HG02852 (cell line): Measurements from ENCODE around the gene PMP22.

ENCODE experiments used
- ATAC-seq: cut with Tn5 transposase; IDR thresholded peaks from one replicate; pipeline ENCODE4 v1.9.1; 2021; ENCODE audit warnings: mild to moderate bottlenecking, moderate library complexity; ENCODE audit not compliant: unreplicated experiment

Gene PMP22

GRCh38 chr17:15265131-15265530, at the start of gene PMP22:
TSS of gene PMP22 (minus strand) at chr17:15265326. CDS start at chr17:15260727, 4,599 bp downstream.
- ATAC-seq = no peak

DNA sequence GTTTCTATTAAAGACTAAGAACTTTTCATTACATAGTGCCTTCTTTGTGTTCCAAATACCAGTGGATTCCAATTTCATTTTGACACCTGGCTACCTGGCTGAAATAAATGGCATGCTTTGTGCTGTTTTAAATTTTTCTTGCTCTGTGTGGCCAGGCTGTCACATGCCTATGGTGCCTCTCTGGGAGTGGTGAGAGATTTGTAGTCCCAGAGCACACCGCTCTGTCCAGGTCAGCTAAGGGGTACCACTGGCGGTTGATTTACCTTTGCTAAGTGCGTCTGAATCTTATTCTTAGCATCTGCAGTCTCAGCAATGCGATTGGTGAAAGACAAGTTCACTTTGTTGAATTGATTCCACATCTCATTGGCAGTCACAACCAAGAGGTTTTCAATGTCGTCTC, 46.9 kb upstream of the PMP22 start:
- ATAC-seq = no peak

DNA sequence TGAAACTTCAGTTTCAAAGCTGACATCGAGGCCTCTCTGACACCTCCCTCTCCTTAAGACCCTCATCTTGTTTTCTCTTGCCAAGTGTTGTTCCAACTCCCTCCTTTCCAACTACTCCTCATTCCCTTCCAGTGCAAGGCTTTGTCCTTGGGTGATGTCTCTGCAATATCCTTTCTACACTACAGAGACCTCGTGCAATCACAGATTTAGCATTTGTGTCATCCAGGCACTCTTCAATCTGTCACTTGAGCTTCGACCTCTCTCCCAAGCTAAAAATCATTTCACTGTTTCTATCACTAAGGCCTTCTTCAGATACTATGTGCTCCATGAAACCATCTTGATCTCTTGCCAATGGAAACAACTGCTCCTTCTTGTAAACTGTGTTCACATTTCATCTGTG, 44.7 kb upstream of the PMP22 start:
- no peak for ATAC-seq

GRCh38 chr17:15309236-15309635, 44.1 kb upstream of the PMP22 start:
- no peak for ATAC-seq

GRCh38 chr17:15308758-15309157, 43.6 kb upstream of the PMP22 start:
- ATAC-seq = no peak

DNA sequence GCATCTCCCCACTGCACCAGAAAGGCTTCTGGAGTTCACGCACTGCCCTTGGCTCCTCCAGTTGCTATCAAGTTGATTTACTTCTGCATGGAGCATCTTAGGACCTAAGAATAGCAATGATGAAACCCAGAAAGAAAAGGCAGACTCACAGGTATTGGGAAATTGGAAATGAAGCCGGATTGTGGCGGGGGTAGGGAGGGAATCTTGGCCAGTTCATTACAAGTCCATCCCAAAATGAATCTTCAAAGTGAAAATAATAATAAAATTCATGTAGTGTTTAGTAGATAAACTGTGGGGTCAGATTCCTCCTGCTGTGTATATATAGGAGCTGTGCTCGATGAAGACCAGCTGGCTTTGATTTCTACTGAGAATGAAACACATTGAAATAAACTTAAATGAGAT, 42.6 kb upstream of the PMP22 start:
- ATAC-seq = no peak

- ATAC-seq = no peak
Measured at GRCh38 chr17:15303851-15304250, 38.7 kb upstream of the PMP22 start.

- no peak for ATAC-seq
Measured at GRCh38 chr17:15303268-15303667, 38.1 kb upstream of the PMP22 start.

DNA sequence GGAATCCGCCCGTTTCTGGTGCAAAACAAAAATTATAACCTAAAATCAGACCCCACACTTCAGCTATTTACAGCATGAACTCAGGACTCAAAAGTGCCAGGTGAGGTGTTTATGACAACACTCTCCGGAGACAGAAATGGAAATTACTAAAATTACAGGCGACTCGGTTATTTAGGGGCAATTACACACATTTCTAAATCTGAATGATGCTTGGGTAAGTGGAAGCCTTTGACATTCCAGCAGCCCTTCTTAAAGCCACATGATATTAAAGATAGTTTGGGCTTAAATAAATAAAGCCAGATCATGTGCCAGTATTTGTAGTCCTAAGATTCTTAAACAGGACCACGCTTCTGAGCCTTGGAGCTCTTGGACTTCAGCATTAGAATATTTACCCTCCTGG, 36.7 kb upstream of the PMP22 start:
- ATAC-seq = no peak

DNA sequence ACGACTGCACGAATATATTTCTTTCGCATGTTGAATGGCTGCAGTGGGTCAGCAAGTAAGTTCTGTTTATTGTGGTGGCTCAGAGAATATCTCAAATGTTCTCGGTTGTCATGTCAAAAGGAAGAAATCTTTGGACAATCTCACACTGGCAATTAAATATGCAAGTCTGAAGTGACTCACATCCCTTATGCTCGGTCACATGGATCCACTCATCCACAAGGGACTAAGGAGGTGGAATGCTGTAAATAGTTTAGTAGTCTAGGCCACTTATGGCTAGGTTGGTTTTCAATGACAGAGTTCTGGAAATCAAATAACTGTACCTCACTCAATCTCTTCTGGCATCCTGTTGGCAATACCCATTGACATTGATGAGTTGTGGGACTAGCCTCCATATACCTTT, 33.0 kb upstream of the PMP22 start:
- no peak for ATAC-seq

- no peak for ATAC-seq
Measured at GRCh38 chr17:15293558-15293957, 28.4 kb upstream of the PMP22 start.

GRCh38 chr17:15291674-15292361, 26.7 kb upstream of the PMP22 start:
- no peak for ATAC-seq

- no peak for ATAC-seq
Measured at GRCh38 chr17:15290605-15291004, 25.5 kb upstream of the PMP22 start.

- ATAC-seq = no peak
Measured at GRCh38 chr17:15289285-15290183, 24.4 kb upstream of the PMP22 start.

DNA sequence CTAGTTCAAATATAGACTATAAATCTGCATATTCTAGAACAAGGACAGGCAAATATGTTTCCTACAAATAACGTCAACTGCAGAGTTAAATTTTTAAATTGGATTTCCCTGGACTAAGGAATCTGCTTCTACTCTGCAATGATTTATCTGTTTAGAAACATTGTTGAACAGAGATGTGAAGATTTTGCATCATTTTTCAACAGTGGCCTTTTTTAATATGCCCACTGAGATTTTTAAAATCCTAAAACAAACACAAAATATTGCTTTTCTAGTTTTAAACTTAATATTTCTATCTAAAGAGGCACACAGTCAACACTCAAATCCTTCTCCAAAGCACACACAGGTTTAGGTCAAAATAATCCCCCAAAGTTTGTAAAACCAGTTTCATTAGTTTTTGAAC, 23.7 kb upstream of the PMP22 start:
- ATAC-seq = no peak

- ATAC-seq = no peak
Measured at GRCh38 chr17:15287538-15288267, 22.6 kb upstream of the PMP22 start.

GRCh38 chr17:15285466-15285865, 20.3 kb upstream of the PMP22 start:
- ATAC-seq = no peak

GRCh38 chr17:15284537-15284936, 19.4 kb upstream of the PMP22 start:
- no peak for ATAC-seq

DNA sequence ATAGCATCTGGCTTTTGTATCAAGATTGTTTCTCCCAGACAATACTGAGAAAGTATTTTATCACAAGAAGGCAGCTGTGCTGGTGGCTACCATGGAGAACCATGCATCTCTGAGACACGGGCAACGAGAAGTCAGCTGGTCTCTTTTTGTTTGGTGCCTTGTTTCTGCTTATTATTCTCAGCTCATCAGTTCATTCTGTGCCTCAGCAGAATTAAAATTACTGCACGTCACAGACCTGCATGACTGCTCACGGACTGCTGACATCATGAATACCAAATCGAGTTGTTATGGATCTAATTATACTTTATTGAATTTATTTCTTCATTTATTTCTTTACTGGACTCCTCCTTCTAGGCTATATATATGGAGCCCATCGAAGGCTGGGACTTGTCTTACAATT, 19.0 kb upstream of the PMP22 start:
- no peak for ATAC-seq

- no peak for ATAC-seq
Measured at GRCh38 chr17:15281909-15282308, 16.8 kb upstream of the PMP22 start.

GRCh38 chr17:15278924-15279477, 13.9 kb upstream of the PMP22 start:
- no peak for ATAC-seq
